HCT116 (cell line): Measurements from ENCODE around the gene PEBP1. TPM values are rescaled to one million over a fixed set of nuclear protein-coding genes. Genes with fewer than 3 reads are reported as not detected.

Source experiments
- ATAC-seq: fragments of 200-7000 bp; cut with Tn5 transposase; 2 replicates; pipeline ENCODE4 v1.9.1; 2020; ENCODE audit warnings: mild to moderate bottlenecking, moderate library complexity
- BruUV-seq: library from RNA; stranded (reverse); fragments of 400-500 nt; replicated peaks from 2 replicates; lab custom pipeline; 2021; lab: Mats Ljungman, UMichigan
- CTCF ChIA-PET: fragments of 300-600 bp; sonication (Branson Sonifier 250); formaldehyde crosslinking; loops from one replicate; lab custom pipeline; 2021; ENCODE audit warnings: antibody characterized with exemption; lab: Charles Lee
- POLR2A ChIA-PET: fragments of 300-600, 350-600 bp; sonication (Branson Sonifier 250); formaldehyde crosslinking; loops from one replicate; lab custom pipeline; 2021; ENCODE audit warnings: antibody characterized with exemption; lab: Charles Lee
- RAD21 ChIA-PET, 2 experiments: fragments of 300-600 bp; sonication (Branson Sonifier 250); formaldehyde crosslinking; loops; one replicate each; lab custom pipeline; 2023; ENCODE audit warnings: low total read pairs in 2 of 2; ENCODE audit not compliant: uncharacterized antibody in 2 of 2, unreplicated experiment in 2 of 2, low non-redundant PET in 1 of 2; lab: Charles Lee
- DNase-seq: peaks from one replicate; pipeline ENCODE4 v3.0.0-alpha.2; 2010; ENCODE audit warnings: low read depth, low spot score
- H2AFZ ChIP-seq: fragments of 200-600 bp; shearing (Covaris generic), sonication (generic); 2 replicates; pipeline ENCODE4 v1.6.1; 2017; ENCODE audit warnings: low read depth, mixed run types, mixed read lengths, antibody characterized with exemption, low read length; ENCODE audit not compliant: poor library complexity, severe bottlenecking
- H3K27ac ChIP-seq: 2 replicates; pipeline ENCODE4 v1.5.1; 2012; ENCODE audit warnings: low read depth, low read length
- H3K27me3 ChIP-seq: fragments of 200-600 bp; sonication (generic); 2 replicates; pipeline ENCODE4 v1.6.1; 2016; ENCODE audit warnings: mixed run types, low read length, mixed read lengths; ENCODE audit not compliant: insufficient read depth
- H3K36me3 ChIP-seq, 2 experiments: fragments of 200-500 bp in 1 of 2; fragments of 200-600 bp in 1 of 2; sonication (Bioruptor generic) in 1 of 2; sonication (generic) in 1 of 2; 2 replicates each; pipeline versions ENCODE4 v1.5.1 to v1.6.1; 2014 to 2016; ENCODE audit warnings: low read length in 2 of 2, inconsistent platforms in 1 of 2, mixed read lengths in 1 of 2, mixed run types in 1 of 2; ENCODE audit not compliant: insufficient read depth in 2 of 2, control insufficient read depth in 1 of 2
- H3K4me1 ChIP-seq, 2 experiments: fragments of 200-600 bp in 1 of 2; sonication (generic) in 1 of 2; 2 replicates each; pipeline versions ENCODE4 v1.5.1 to v1.6.1; 2012 to 2017; ENCODE audit warnings: low read length in 2 of 2, inconsistent platforms in 1 of 2, mild to moderate bottlenecking in 1 of 2, mixed read lengths in 1 of 2, mixed run types in 1 of 2, moderate library complexity in 1 of 2; ENCODE audit not compliant: insufficient read depth in 2 of 2, control insufficient read depth in 1 of 2
- H3K4me2 ChIP-seq: fragments of 200-600 bp; sonication (generic); 2 replicates; pipeline ENCODE4 v1.6.1; 2017; ENCODE audit warnings: mixed run types, low read length, mixed read lengths
- H3K4me3 ChIP-seq, 2 experiments: fragments of 200-600 bp in 1 of 2; sonication (generic) in 1 of 2; replicated peaks in 1 of 2; 2 replicates each; pipeline ENCODE4 v1.5.1; 2011 to 2016; ENCODE audit warnings: low read length in 2 of 2, control low read depth in 1 of 2, low read depth in 1 of 2, mild to moderate bottlenecking in 1 of 2, mixed read lengths in 1 of 2, mixed run types in 1 of 2
- H3K79me2 ChIP-seq: fragments of 200-600 bp; sonication (generic); 2 replicates; pipeline ENCODE4 v1.6.1; 2017; ENCODE audit warnings: mild to moderate bottlenecking, mixed run types, low read length, moderate library complexity, mixed read lengths; ENCODE audit not compliant: insufficient read depth
- H3K9ac ChIP-seq: fragments of 200-600 bp; sonication (generic); 2 replicates; pipeline ENCODE4 v1.6.1; 2016; ENCODE audit warnings: low read length, mixed read lengths
- H3K9me2 ChIP-seq: fragments of 200-600 bp; sonication (generic), shearing (Covaris generic); 2 replicates; pipeline ENCODE4 v1.6.1; 2017; ENCODE audit warnings: mixed run types, mild to moderate bottlenecking, moderate library complexity; ENCODE audit not compliant: insufficient read depth
- H3K9me3 ChIP-seq, 2 experiments: fragments of 200-500 bp in 1 of 2; fragments of 200-600 bp in 1 of 2; sonication (Bioruptor generic) in 1 of 2; sonication (generic) in 1 of 2; 2 replicates each; pipeline ENCODE4 v1.6.1; 2014 to 2017; ENCODE audit warnings: low read length in 2 of 2, mixed read lengths in 2 of 2, inconsistent platforms in 1 of 2, low read depth in 1 of 2, mild to moderate bottlenecking in 1 of 2, mixed run types in 1 of 2, moderate library complexity in 1 of 2; ENCODE audit not compliant: control insufficient read depth in 1 of 2, insufficient read depth in 1 of 2
- H4K20me1 ChIP-seq: fragments of 200-600 bp; sonication (generic), shearing (Covaris generic); 2 replicates; pipeline ENCODE4 v1.6.1; 2017; ENCODE audit warnings: mixed run types, mild to moderate bottlenecking, moderate library complexity; ENCODE audit not compliant: insufficient read depth
- ELF1 ChIP-seq: IDR thresholded peaks from 2 replicates; pipeline ENCODE4 v1.6.1; 2012; ENCODE audit warnings: low read depth, borderline replicate concordance
- EZH2 ChIP-seq: fragments of 200-600 bp; sonication (generic); IDR thresholded peaks from 2 replicates; pipeline ENCODE4 v1.6.1; 2017; ENCODE audit warnings: antibody characterized with exemption, mixed run types
- EZH2phosphoT487 ChIP-seq: fragments of 200-600 bp; IDR thresholded peaks from 2 replicates; pipeline ENCODE4 v1.6.1; 2018; ENCODE audit warnings: antibody characterized with exemption, borderline replicate concordance
- TCF7L2 ChIP-seq: IDR thresholded peaks from 2 replicates; pipeline ENCODE4 v1.7.0; 2011; ENCODE audit warnings: borderline replicate concordance, inconsistent platforms; ENCODE audit not compliant: insufficient read depth, insufficient read length; ENCODE audit errors: extremely low read depth
- ZNF274 ChIP-seq: fragments of 200-500 bp; sonication (Bioruptor generic); IDR thresholded peaks from 2 replicates; pipeline ENCODE4 v1.6.1; 2014; ENCODE audit warnings: mild to moderate bottlenecking, low read depth, low read length, inconsistent platforms
- intact Hi-C: fragments of 100-400 bp; cut with micrococcal nuclease; formaldehyde crosslinking; loops from 2 replicates; pipeline ENCODE4 v1.10.0; 2022
- total RNA-seq: library from RNA; stranded (reverse); gene quantifications from one replicate; pipeline ENCODE4 v1.2.1, GENCODE V29; 2021; ENCODE audit not compliant: unreplicated experiment
- TF ChIP-seq, protein P1 (sequence below): IDR thresholded peaks from 2 replicates; pipeline ENCODE4 v1.6.1; 2012; ENCODE audit warnings: low read depth

Gene PEBP1
- total RNA-seq, 1 experiment from 2014 or later: 220 TPM

DNA sequence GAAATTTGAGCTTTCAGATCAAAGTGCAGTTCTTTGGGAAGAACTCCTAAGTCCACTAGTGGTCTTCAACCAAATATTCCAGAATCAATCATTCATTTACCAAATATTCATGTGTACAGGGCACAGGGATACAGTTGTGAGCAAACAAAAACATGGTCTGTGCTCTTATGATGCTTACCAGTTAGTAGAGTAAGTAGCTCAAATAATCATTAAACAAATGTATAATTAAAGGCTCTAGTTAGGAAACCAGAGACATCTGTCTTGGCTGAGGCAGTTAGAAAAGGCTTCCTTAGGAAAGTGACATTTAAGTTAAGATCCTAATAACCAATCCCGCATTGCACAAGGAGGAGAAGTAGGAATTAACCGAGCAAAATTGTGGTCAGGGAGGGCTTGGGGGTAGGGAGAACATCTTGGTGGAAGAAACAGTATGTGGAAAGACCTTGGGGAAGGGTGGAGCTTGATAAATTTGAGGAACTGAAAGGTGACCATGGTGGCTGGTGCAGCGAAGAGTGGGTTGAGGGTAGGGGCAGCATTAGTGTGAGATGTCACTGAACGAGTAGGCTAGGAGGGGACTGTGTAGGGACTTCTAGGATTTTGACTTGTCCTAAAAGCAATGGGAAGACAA, 40.0 kb downstream of the PEBP1 start:
- H3K9me3 ChIP-seq: no peaks in the 10 kb centered on the region
- intact Hi-C loops: no loop called here
- no peak overlapping the region for H3K9ac ChIP-seq
- no TSS peak for BruUV-seq
- H3K27me3 ChIP-seq: no peaks in the 10 kb centered on the region
- POLR2A ChIA-PET: no interaction called here
- H4K20me1 ChIP-seq: no peaks in the 10 kb centered on the region
- DNase-seq: no peak
- no peak overlapping the region for H3K4me2 ChIP-seq
- H3K36me3 ChIP-seq: no peaks in the 10 kb centered on the region; a peak in 1 of 4 replicates
- no peak overlapping the region for H3K27ac ChIP-seq
- no peaks in the 10 kb centered on the region for H3K9me2 ChIP-seq
- H3K4me1 ChIP-seq: no peaks in the 10 kb centered on the region
- ATAC-seq: no peak
- no peak overlapping the region for H3K4me3 ChIP-seq
- no peak overlapping the region for H2AFZ ChIP-seq
- RAD21 ChIA-PET: no interaction called here
- CTCF ChIA-PET: interaction anchor here (0.9 kb wide), 1 partner anchor 200 kb away, joined by 3 read pairs; the partner anchor contains the start of gene SUDS3
- H3K79me2 ChIP-seq: no peaks in the 10 kb centered on the region
- TF ChIP-seq ZNF274 (no peak), EZH2 (no peak), EZH2phosphoT487 (no peak), TCF7L2 (no peak), ELF1 (no peak)
- TF ChIP-seq, protein P1, sequence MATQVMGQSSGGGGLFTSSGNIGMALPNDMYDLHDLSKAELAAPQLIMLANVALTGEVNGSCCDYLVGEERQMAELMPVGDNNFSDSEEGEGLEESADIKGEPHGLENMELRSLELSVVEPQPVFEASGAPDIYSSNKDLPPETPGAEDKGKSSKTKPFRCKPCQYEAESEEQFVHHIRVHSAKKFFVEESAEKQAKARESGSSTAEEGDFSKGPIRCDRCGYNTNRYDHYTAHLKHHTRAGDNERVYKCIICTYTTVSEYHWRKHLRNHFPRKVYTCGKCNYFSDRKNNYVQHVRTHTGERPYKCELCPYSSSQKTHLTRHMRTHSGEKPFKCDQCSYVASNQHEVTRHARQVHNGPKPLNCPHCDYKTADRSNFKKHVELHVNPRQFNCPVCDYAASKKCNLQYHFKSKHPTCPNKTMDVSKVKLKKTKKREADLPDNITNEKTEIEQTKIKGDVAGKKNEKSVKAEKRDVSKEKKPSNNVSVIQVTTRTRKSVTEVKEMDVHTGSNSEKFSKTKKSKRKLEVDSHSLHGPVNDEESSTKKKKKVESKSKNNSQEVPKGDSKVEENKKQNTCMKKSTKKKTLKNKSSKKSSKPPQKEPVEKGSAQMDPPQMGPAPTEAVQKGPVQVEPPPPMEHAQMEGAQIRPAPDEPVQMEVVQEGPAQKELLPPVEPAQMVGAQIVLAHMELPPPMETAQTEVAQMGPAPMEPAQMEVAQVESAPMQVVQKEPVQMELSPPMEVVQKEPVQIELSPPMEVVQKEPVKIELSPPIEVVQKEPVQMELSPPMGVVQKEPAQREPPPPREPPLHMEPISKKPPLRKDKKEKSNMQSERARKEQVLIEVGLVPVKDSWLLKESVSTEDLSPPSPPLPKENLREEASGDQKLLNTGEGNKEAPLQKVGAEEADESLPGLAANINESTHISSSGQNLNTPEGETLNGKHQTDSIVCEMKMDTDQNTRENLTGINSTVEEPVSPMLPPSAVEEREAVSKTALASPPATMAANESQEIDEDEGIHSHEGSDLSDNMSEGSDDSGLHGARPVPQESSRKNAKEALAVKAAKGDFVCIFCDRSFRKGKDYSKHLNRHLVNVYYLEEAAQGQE: no peak
- TF ChIP-seq, all 23 proteins: peak for 0
